Measurements from ENCODE around the gene UNC50. TPM values are rescaled to one million over a fixed set of nuclear protein-coding genes. Genes with fewer than 3 reads are reported as not detected.
A peak's percentile ranks its signal among the peaks of the same experiment; 100 is the strongest.

UNC50 gene
- total and polyA plus RNA-seq, 2 donors, result 46.1 to 68.5 TPM

DNA sequence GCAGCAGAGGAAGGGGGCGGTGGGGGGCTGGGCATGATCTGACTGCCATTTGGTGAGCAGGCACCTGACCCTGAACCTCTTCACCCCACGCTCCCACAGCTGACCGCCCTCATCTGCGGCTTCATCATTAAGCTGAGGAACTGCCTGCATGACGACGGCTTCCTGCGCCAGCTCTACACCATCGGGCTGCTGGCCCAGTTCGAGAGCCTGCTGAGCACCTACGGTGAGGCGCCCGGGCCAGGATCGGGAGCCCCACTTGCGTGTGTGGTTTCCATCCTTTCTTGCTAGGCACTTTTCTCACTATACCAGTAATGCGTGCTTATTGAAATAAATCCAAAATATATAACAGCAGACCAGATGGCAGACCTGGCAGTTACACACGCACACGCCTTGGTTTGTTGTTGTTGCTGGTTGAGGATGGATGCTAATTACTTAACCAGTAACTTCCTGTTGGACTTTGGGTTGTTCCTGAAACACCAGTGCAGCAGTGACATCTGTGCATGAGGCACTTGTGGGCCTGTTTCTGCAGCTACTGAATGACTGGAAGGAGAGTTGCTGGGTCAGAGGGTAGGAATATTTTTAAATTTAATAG lies 43.8 kb upstream of the UNC50 start:
- Histone ChIP-seq H3K27me3 (ENCODE audit: control insufficient read depth in 2 of 2, insufficient read depth in 1 of 2, low read length in 1 of 2) (no peaks in the 10 kb centered on the region), H3K27ac (ENCODE audit: low read depth in 1 of 2, low read length in 1 of 2) (peak overlapping the region in 1 of 2 donors; percentile 81), H3K4me3 (ENCODE audit: low read length in 2 of 2) (no peak overlapping the region), H3K9me3 (ENCODE audit: control insufficient read depth in 2 of 2, insufficient read depth in 1 of 2, low read length in 1 of 2) (peaks cover 0 to 5% of the 10 kb centered on the region in 2 donors), H3K36me3 (ENCODE audit: control insufficient read depth in 2 of 2, insufficient read depth in 2 of 2, low read length in 1 of 2) (peaks cover 60 to 84% of the 10 kb centered on the region in 2 donors), H3K4me1 (ENCODE audit: control insufficient read depth in 2 of 2, insufficient read depth in 2 of 2, low read length in 2 of 2) (peaks cover 41 to 82% of the 10 kb centered on the region in 2 donors)
- no peak for DNase-seq (ENCODE audit: low read depth in 6 of 9, low spot score in 9 of 9)
- WGBS, result 73% methylated on average over 17 of the region's 17 CpGs

- H3K4me1 ChIP-seq (ENCODE audit: control insufficient read depth in 2 of 2, insufficient read depth in 2 of 2, low read length in 2 of 2), result peaks cover 37 to 75% of the 10 kb centered on the region in 2 donors
- H3K27ac ChIP-seq (ENCODE audit: low read depth in 1 of 2, low read length in 1 of 2), result peak overlapping the region; percentile 62 to 81
- H3K36me3 ChIP-seq (ENCODE audit: control insufficient read depth in 2 of 2, insufficient read depth in 2 of 2, low read length in 1 of 2), result peaks cover 68 to 84% of the 10 kb centered on the region in 2 donors
- 52% methylated on average over 9 of the region's 9 CpGs for WGBS
- peaks cover 0 to 5% of the 10 kb centered on the region in 2 donors for H3K9me3 ChIP-seq (ENCODE audit: control insufficient read depth in 2 of 2, insufficient read depth in 1 of 2, low read length in 1 of 2)
- DNase-seq (ENCODE audit: low read depth in 6 of 9, low spot score in 9 of 9), result peak in 4 of 9 donors; percentile 57 to 79 (median 64)
- H3K27me3 ChIP-seq (ENCODE audit: control insufficient read depth in 2 of 2, insufficient read depth in 1 of 2, low read length in 1 of 2), result no peaks in the 10 kb centered on the region
- no peak overlapping the region for H3K4me3 ChIP-seq (ENCODE audit: low read length in 2 of 2)
Observed at GRCh38 chr2:98565286-98565860, 43.0 kb upstream of the UNC50 start.

GRCh38 chr2:98565941-98566340 lies 42.4 kb upstream of the UNC50 start:
- WGBS, result 99% methylated on average over 19 of the region's 19 CpGs
- Histone ChIP-seq H3K36me3 (ENCODE audit: control insufficient read depth in 2 of 2, insufficient read depth in 2 of 2, low read length in 1 of 2) (peaks cover 73 to 85% of the 10 kb centered on the region in 2 donors), H3K4me3 (ENCODE audit: low read length in 2 of 2) (no peak overlapping the region), H3K4me1 (ENCODE audit: control insufficient read depth in 2 of 2, insufficient read depth in 2 of 2, low read length in 2 of 2) (peaks cover 37 to 70% of the 10 kb centered on the region in 2 donors), H3K27ac (ENCODE audit: low read depth in 1 of 2, low read length in 1 of 2) (peak overlapping the region in 1 of 2 donors; percentile 81), H3K27me3 (ENCODE audit: control insufficient read depth in 2 of 2, insufficient read depth in 1 of 2, low read length in 1 of 2) (no peaks in the 10 kb centered on the region), H3K9me3 (ENCODE audit: control insufficient read depth in 2 of 2, insufficient read depth in 1 of 2, low read length in 1 of 2) (peaks cover 0 to 5% of the 10 kb centered on the region in 2 donors)
- DNase-seq (ENCODE audit: low read depth in 6 of 9, low spot score in 9 of 9), result no peak

DNA sequence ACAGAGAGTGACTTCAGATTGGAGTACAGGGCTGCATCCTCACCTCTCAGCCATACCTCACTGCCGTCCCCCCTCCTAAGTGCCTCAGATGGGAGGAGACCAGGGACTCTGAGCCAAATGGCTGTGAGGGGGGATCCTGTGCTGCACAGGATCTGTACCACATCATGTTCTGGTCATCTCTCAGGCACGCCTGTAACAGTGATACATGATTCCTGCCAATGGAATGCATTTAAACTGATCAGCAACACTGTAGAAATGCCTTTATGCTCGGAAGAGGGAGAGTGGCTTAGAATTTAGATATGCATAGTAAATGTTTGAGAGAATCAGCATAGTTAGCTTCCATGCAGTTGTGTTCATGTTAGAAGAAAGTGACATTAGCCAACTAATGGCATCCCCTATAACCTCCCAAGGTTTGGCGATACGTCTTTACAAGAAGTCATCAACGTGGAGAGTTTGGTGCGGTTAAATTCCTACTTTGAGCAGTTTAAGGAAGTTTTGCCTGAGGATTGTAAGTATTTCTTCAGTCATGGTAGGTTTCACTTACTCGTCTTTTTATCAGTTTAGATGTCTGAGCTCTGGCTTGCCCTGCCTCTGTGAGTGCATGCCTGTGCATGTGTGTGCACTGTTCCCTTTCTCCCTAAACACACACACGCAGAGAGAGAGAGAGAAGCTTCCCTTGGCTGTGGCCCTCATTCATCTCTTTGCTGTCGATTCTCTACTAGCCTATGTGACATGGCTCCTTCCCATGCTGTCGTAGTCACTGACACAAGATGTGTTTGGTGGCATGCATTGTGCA lies 40.0 kb upstream of the UNC50 start:
- 94% methylated on average over 11 of the region's 11 CpGs for WGBS
- no peak for DNase-seq (ENCODE audit: low read depth in 6 of 9, low spot score in 9 of 9)
- Histone ChIP-seq H3K4me1 (ENCODE audit: control insufficient read depth in 2 of 2, insufficient read depth in 2 of 2, low read length in 2 of 2) (peaks cover 30 to 57% of the 10 kb centered on the region in 2 donors), H3K9me3 (ENCODE audit: control insufficient read depth in 2 of 2, insufficient read depth in 1 of 2, low read length in 1 of 2) (peaks cover 0 to 4% of the 10 kb centered on the region in 2 donors), H3K4me3 (ENCODE audit: low read length in 2 of 2) (no peak overlapping the region), H3K27ac (ENCODE audit: low read depth in 1 of 2, low read length in 1 of 2) (peak overlapping the region in 1 of 2 donors; percentile 14), H3K36me3 (ENCODE audit: control insufficient read depth in 2 of 2, insufficient read depth in 2 of 2, low read length in 1 of 2) (peaks cover 87 to 95% of the 10 kb centered on the region in 2 donors), H3K27me3 (ENCODE audit: control insufficient read depth in 2 of 2, insufficient read depth in 1 of 2, low read length in 1 of 2) (no peaks in the 10 kb centered on the region)

DNA sequence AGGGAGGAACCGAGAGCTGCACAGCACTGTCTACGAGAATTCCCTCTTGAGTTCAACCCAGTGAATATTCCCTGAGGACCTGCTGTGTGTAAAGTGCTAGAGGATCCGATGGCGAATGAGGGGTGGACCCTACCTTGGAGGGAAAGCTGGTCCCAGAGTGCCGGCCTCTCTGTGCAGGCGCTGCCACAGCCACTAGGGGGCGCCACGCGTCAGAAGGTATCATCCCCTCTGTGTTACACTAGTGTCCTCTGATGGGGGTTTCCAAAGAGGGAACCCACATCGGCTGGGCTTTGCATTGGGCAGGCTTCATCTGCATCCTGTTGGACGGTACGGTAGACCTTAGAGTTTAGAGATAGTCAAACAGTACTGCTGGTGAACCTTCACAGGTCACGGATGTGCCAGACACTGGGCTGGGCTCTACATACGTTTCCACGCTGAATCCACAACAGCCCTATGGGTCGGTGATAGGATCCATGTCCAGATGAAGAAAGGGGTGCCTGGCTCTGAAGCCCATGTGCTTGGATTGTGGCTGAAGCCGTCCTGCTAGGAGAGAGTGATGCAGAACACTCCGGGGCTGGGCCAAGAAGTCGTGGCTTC lies 39.1 kb upstream of the UNC50 start:
- Histone ChIP-seq H3K4me1 (ENCODE audit: control insufficient read depth in 2 of 2, insufficient read depth in 2 of 2, low read length in 2 of 2) (peaks cover 21 to 48% of the 10 kb centered on the region in 2 donors), H3K27me3 (ENCODE audit: control insufficient read depth in 2 of 2, insufficient read depth in 1 of 2, low read length in 1 of 2) (no peaks in the 10 kb centered on the region), H3K36me3 (ENCODE audit: control insufficient read depth in 2 of 2, insufficient read depth in 2 of 2, low read length in 1 of 2) (peaks cover 91 to 94% of the 10 kb centered on the region in 2 donors), H3K4me3 (ENCODE audit: low read length in 2 of 2) (no peak overlapping the region), H3K9me3 (ENCODE audit: control insufficient read depth in 2 of 2, insufficient read depth in 1 of 2, low read length in 1 of 2) (no peaks in the 10 kb centered on the region), H3K27ac (ENCODE audit: low read depth in 1 of 2, low read length in 1 of 2) (no peak overlapping the region)
- WGBS, result 81% methylated on average over 19 of the region's 19 CpGs
- DNase-seq (ENCODE audit: low read depth in 6 of 9, low spot score in 9 of 9), result peak in 1 of 9 donors; percentile 59

DNA sequence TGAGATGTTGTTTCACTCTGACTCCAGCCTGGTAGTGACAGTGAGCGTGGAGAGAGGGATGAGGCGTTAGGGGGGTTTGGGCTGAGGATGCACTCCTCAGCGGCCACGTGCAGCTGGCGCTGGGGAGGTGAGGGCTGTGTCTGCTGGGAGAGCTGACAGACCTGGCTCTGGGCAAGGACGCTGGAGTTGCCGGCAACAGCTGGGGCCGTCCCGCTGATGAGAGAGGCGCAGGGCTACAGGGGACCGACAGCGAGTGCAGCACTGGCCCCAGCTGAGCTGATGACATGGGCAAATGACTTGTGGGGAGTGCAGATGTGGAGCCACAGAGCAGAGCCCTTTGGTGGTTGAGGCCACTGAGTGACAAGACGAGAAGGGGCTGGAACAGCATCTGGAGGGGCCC lies 38.5 kb upstream of the UNC50 start:
- Histone ChIP-seq H3K9me3 (ENCODE audit: control insufficient read depth in 2 of 2, insufficient read depth in 1 of 2, low read length in 1 of 2) (no peaks in the 10 kb centered on the region), H3K4me1 (ENCODE audit: control insufficient read depth in 2 of 2, insufficient read depth in 2 of 2, low read length in 2 of 2) (peaks cover 15 to 42% of the 10 kb centered on the region in 2 donors), H3K27me3 (ENCODE audit: control insufficient read depth in 2 of 2, insufficient read depth in 1 of 2, low read length in 1 of 2) (no peaks in the 10 kb centered on the region), H3K4me3 (ENCODE audit: low read length in 2 of 2) (no peak overlapping the region), H3K36me3 (ENCODE audit: control insufficient read depth in 2 of 2, insufficient read depth in 2 of 2, low read length in 1 of 2) (peaks cover 93 to 94% of the 10 kb centered on the region in 2 donors), H3K27ac (ENCODE audit: low read depth in 1 of 2, low read length in 1 of 2) (no peak overlapping the region)
- 97% methylated on average over 13 of the region's 13 CpGs for WGBS
- no peak for DNase-seq (ENCODE audit: low read depth in 6 of 9, low spot score in 9 of 9)

DNA sequence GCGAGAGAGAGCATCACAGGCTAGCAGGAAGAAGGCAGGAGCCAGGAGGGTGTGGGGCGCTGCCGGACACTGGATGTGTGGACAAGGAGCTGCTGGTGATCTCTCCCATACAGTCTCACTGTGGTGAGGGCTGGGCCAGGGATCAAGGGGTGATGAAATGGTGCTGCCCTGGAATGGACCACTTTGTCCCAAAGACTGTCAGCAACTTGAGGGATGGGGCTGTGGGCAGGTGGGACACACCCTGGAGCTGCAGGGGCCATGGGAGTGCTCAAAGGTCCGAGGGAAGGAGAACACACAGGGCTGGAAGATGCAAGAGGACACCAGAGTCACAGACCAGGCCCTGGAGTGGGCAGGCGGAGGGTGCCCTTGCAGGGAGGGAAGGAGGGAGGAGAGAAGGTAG lies 38.0 kb upstream of the UNC50 start:
- no peaks in the 10 kb centered on the region for H3K27me3 ChIP-seq (ENCODE audit: control insufficient read depth in 2 of 2, insufficient read depth in 1 of 2, low read length in 1 of 2)
- H3K4me1 ChIP-seq (ENCODE audit: control insufficient read depth in 2 of 2, insufficient read depth in 2 of 2, low read length in 2 of 2), result peaks cover 12 to 38% of the 10 kb centered on the region in 2 donors
- peaks cover 94 to 96% of the 10 kb centered on the region in 2 donors for H3K36me3 ChIP-seq (ENCODE audit: control insufficient read depth in 2 of 2, insufficient read depth in 2 of 2, low read length in 1 of 2)
- no peaks in the 10 kb centered on the region for H3K9me3 ChIP-seq (ENCODE audit: control insufficient read depth in 2 of 2, insufficient read depth in 1 of 2, low read length in 1 of 2)
- 97% methylated on average over 5 of the region's 5 CpGs for WGBS
- no peak overlapping the region for H3K27ac ChIP-seq (ENCODE audit: low read depth in 1 of 2, low read length in 1 of 2)
- H3K4me3 ChIP-seq (ENCODE audit: low read length in 2 of 2), result no peak overlapping the region
- no peak for DNase-seq (ENCODE audit: low read depth in 6 of 9, low spot score in 9 of 9)

DNA sequence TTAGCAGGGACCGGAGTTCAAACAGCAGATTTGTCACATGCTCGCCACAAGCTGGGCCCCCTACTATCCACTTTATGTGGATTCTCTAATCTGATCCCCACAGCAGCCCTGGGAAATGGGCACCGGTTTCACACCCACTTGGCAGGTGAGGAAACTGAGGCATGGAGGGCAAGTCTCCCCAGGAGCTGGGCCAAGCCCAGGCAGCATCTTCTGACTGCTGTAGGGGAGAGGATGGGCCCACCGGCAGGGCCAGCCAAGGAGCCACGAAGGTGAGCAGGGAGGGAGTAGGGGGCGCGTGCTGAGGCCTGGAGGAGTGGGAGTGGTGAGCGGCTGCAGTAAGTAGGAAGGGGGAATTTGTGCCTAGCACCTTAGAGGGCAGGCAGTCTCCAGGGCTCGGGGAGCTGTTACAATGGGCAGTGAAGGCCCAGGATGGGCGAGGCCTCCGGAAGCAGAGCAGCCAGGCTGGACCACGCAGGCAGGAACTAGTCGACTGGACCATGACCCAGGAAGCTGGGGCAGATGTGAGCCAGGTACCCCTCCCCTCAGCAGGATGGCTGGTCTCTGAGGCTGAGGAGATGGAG lies 37.2 kb upstream of the UNC50 start:
- Histone ChIP-seq H3K4me3 (ENCODE audit: low read length in 2 of 2) (no peak overlapping the region), H3K27ac (ENCODE audit: low read depth in 1 of 2, low read length in 1 of 2) (no peak overlapping the region), H3K36me3 (ENCODE audit: control insufficient read depth in 2 of 2, insufficient read depth in 2 of 2, low read length in 1 of 2) (peaks cover 87 to 96% of the 10 kb centered on the region in 2 donors), H3K27me3 (ENCODE audit: control insufficient read depth in 2 of 2, insufficient read depth in 1 of 2, low read length in 1 of 2) (no peaks in the 10 kb centered on the region), H3K4me1 (ENCODE audit: control insufficient read depth in 2 of 2, insufficient read depth in 2 of 2, low read length in 2 of 2) (peaks cover 4 to 29% of the 10 kb centered on the region in 2 donors), H3K9me3 (ENCODE audit: control insufficient read depth in 2 of 2, insufficient read depth in 1 of 2, low read length in 1 of 2) (no peaks in the 10 kb centered on the region)
- WGBS, result 98% methylated on average over 13 of the region's 13 CpGs
- no peak for DNase-seq (ENCODE audit: low read depth in 6 of 9, low spot score in 9 of 9)

All from thymus (tissue), 11 donors.